GM19467 (cell line): ENCODE results near the gene AFAP1L2.

Experiments
- ATAC-seq: cut with Tn5 transposase; IDR thresholded peaks from one replicate; pipeline ENCODE4 v1.9.1; 2021; ENCODE audit warnings: mild to moderate bottlenecking, moderate library complexity; ENCODE audit not compliant: unreplicated experiment

The AFAP1L2 gene

GRCh38 chr10:114392112-114392835 is 12.0 kb downstream of the AFAP1L2 start:
- ATAC-seq, result no peak

- ATAC-seq, result no peak
Measured at GRCh38 chr10:114391599-114391998, 12.7 kb downstream of the AFAP1L2 start.

GRCh38 chr10:114389426-114389825 is 14.9 kb downstream of the AFAP1L2 start:
- no peak for ATAC-seq

GRCh38 chr10:114388275-114388674 is 16.0 kb downstream of the AFAP1L2 start:
- ATAC-seq, result no peak

- no peak for ATAC-seq
Measured at GRCh38 chr10:114387784-114388183, 16.5 kb downstream of the AFAP1L2 start.

GRCh38 chr10:114386452-114386851 is 17.9 kb downstream of the AFAP1L2 start:
- no peak for ATAC-seq

- no peak for ATAC-seq
Measured at GRCh38 chr10:114385557-114385956, 18.7 kb downstream of the AFAP1L2 start.

GRCh38 chr10:114384601-114385000 is 19.7 kb downstream of the AFAP1L2 start:
- ATAC-seq, result no peak

GRCh38 chr10:114384181-114384580 is 20.1 kb downstream of the AFAP1L2 start:
- ATAC-seq, result no peak

- no peak for ATAC-seq
Measured at GRCh38 chr10:114380797-114381196, 23.5 kb downstream of the AFAP1L2 start.

GRCh38 chr10:114380060-114380459 is 24.2 kb downstream of the AFAP1L2 start:
- ATAC-seq, result no peak

- ATAC-seq, result no peak
Measured at GRCh38 chr10:114379631-114380041, 24.7 kb downstream of the AFAP1L2 start.

- ATAC-seq, result no peak
Measured at GRCh38 chr10:114376523-114376922, 27.8 kb downstream of the AFAP1L2 start.

GRCh38 chr10:114375047-114375446 is 29.3 kb downstream of the AFAP1L2 start:
- ATAC-seq, result no peak

- ATAC-seq, result no peak
Measured at GRCh38 chr10:114374053-114374791, 30.1 kb downstream of the AFAP1L2 start.

- no peak for ATAC-seq
Measured at GRCh38 chr10:114373631-114374030, 30.7 kb downstream of the AFAP1L2 start.

GRCh38 chr10:114372995-114373394 is 31.3 kb downstream of the AFAP1L2 start:
- ATAC-seq, result no peak

GRCh38 chr10:114372179-114372578 is 32.1 kb downstream of the AFAP1L2 start:
- no peak for ATAC-seq

GRCh38 chr10:114370966-114371365 is 33.3 kb downstream of the AFAP1L2 start:
- ATAC-seq, result no peak

GRCh38 chr10:114370199-114370598 is 34.1 kb downstream of the AFAP1L2 start:
- ATAC-seq, result no peak

- ATAC-seq, result no peak
Measured at GRCh38 chr10:114368057-114368391, 36.3 kb downstream of the AFAP1L2 start.

- no peak for ATAC-seq
Measured at GRCh38 chr10:114367351-114368056, 36.8 kb downstream of the AFAP1L2 start.
